OCI-LY7 (cell line): ENCODE measurements around the gene ARFGEF2. TPM values are rescaled to one million over a fixed set of nuclear protein-coding genes. Genes with fewer than 3 reads are reported as not detected.
A peak's percentile ranks its signal among the peaks of the same experiment; 100 is the strongest.

Experiments
- BruUV-seq: library from RNA; stranded (reverse); fragments of 400-500 nt; replicated peaks from 2 replicates; lab custom pipeline; 2021; lab: Mats Ljungman, UMichigan
- CTCF ChIA-PET: fragments of 300-600 bp; sonication (Branson Sonifier 250); formaldehyde crosslinking; loops from one replicate; lab custom pipeline; 2022; ENCODE audit warnings: antibody characterized with exemption; ENCODE audit not compliant: unreplicated experiment; lab: Charles Lee
- POLR2A ChIA-PET: fragments of 300-600 bp; sonication (Branson Sonifier 250); formaldehyde crosslinking; loops from one replicate; lab custom pipeline; 2022; ENCODE audit warnings: antibody characterized with exemption; lab: Charles Lee
- DNase-seq: peaks from one replicate; pipeline ENCODE4 v3.0.0-alpha.2; 2015; ENCODE audit warnings: low spot score
- H2AFZ ChIP-seq: fragments of 200-600 bp; sonication (generic), shearing (Covaris generic); 2 replicates; pipeline ENCODE4 v1.6.1; 2014; ENCODE audit warnings: mild to moderate bottlenecking, antibody characterized with exemption, low read length, moderate library complexity
- H3K27ac ChIP-seq: fragments of 200-600 bp; sonication (generic); 2 replicates; pipeline ENCODE4 v1.5.1; 2014; ENCODE audit warnings: mixed run types, low read depth, mild to moderate bottlenecking, moderate library complexity, low read length, inconsistent platforms; ENCODE audit not compliant: poor library complexity, severe bottlenecking
- H3K36me3 ChIP-seq: fragments of 200-600 bp; sonication (generic); 2 replicates; pipeline ENCODE4 v1.6.1; 2014; ENCODE audit warnings: mild to moderate bottlenecking, antibody characterized with exemption, low read length, moderate library complexity, mixed read lengths; ENCODE audit not compliant: insufficient read depth
- H3K4me1 ChIP-seq: fragments of 200-600 bp; sonication (generic); 2 replicates; pipeline ENCODE4 v1.5.1; 2014; ENCODE audit warnings: mild to moderate bottlenecking, low read length; ENCODE audit not compliant: insufficient read depth, poor library complexity, severe bottlenecking
- H3K4me2 ChIP-seq: fragments of 200-600 bp; sonication (generic); 2 replicates; pipeline ENCODE4 v1.6.1; 2014; ENCODE audit warnings: mild to moderate bottlenecking, low read length
- H3K4me3 ChIP-seq: fragments of 200-600 bp; sonication (generic); 2 replicates; pipeline ENCODE4 v1.5.1; 2014; ENCODE audit warnings: mild to moderate bottlenecking, low read depth, low read length; ENCODE audit not compliant: poor library complexity, severe bottlenecking
- H3K79me2 ChIP-seq: fragments of 200-600 bp; sonication (generic); 2 replicates; pipeline ENCODE4 v1.6.1; 2016; ENCODE audit warnings: low read depth, mild to moderate bottlenecking, low read length, moderate library complexity, mixed read lengths; ENCODE audit not compliant: insufficient read depth
- H3K9me2 ChIP-seq: fragments of 200-600 bp; sonication (generic); 2 replicates; pipeline ENCODE4 v1.6.1; 2016; ENCODE audit warnings: mild to moderate bottlenecking, low read length, mixed read lengths; ENCODE audit not compliant: insufficient read depth
- H3K9me3 ChIP-seq: fragments of 200-600 bp; sonication (generic); 2 replicates; pipeline ENCODE4 v1.6.1; 2014; ENCODE audit warnings: mild to moderate bottlenecking, mixed run types, low read length, mixed read lengths
- H4K20me1 ChIP-seq: fragments of 200-600 bp; sonication (generic); 2 replicates; pipeline ENCODE4 v1.6.1; 2014; ENCODE audit warnings: mild to moderate bottlenecking, antibody characterized with exemption, low read length, moderate library complexity, mixed read lengths; ENCODE audit not compliant: insufficient read depth
- EZH2phosphoT487 ChIP-seq: fragments of 200-600 bp; sonication (generic); IDR thresholded peaks from 2 replicates; pipeline ENCODE4 v1.6.1; 2018; ENCODE audit warnings: low read depth, borderline replicate concordance, mild to moderate bottlenecking, mixed run types, antibody characterized with exemption, low read length, moderate library complexity, mixed read lengths
- intact Hi-C: fragments of 100-400 bp; cut with micrococcal nuclease; formaldehyde crosslinking; loops from one replicate; pipeline ENCODE4 v1.10.0; 2022; ENCODE audit not compliant: unreplicated experiment
- total RNA-seq, 2 experiments: library from RNA; depleted of rRNA in 1 of 2; stranded (reverse); fragments of >200 nt in 1 of 2; shearing (Covaris generic) in 1 of 2; gene quantifications; 2 replicates each; pipeline ENCODE4 v1.2.3, GENCODE V29; 2014 to 2022
- TF ChIP-seq, protein P1 (sequence below): fragments of 200-600 bp; sonication (generic); conservative IDR thresholded peaks from 2 replicates; pipeline ENCODE4 v1.5.1; 2014; ENCODE audit warnings: mild to moderate bottlenecking, antibody characterized with exemption, low read length, moderate library complexity, mixed read lengths

Gene ARFGEF2
- total RNA-seq, 2 experiments from 2014 or later: 23.4 to 42.1 TPM

DNA sequence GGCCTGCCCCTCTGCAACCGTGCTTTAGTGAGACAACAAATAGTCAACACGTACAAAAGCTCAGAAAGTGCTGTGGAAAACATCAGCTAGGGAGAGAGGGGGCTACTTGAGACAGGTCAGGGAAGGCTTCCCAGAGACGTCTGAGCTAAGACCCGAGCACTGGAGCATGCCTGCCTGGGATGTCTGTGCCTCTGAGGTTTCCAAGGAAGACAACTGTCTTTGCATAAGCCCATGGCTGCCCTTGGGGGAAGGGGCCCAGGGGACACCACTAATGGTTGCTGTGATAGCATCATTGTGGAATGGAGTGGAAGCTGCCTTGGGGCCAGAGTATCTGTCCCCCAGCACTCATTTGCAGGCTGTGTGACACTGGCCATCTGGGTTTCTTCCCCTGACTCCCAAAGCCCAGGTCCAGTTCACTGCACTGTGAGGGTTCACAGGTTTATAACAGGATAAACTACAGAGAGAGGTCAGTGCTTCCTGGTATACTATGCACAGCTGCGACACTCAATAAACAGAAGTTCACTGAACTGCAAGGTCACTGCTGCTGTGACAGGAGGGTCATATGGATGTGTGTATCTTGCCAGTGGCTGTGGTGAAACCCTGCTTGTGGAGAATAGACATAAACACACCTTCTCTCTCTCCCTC lies 1.5 kb upstream of the ARFGEF2 start:
- intact Hi-C loops: loop anchor here (5.0 kb wide), 1 partner anchor 98 kb away; no protein-coding TSS in a partner anchor
- POLR2A ChIA-PET: no interaction called here
- peak overlapping the region; percentile 96 for H3K4me2 ChIP-seq
- H4K20me1 ChIP-seq: peaks cover 8% of the 10 kb centered on the region
- TF ChIP-seq, protein P1, sequence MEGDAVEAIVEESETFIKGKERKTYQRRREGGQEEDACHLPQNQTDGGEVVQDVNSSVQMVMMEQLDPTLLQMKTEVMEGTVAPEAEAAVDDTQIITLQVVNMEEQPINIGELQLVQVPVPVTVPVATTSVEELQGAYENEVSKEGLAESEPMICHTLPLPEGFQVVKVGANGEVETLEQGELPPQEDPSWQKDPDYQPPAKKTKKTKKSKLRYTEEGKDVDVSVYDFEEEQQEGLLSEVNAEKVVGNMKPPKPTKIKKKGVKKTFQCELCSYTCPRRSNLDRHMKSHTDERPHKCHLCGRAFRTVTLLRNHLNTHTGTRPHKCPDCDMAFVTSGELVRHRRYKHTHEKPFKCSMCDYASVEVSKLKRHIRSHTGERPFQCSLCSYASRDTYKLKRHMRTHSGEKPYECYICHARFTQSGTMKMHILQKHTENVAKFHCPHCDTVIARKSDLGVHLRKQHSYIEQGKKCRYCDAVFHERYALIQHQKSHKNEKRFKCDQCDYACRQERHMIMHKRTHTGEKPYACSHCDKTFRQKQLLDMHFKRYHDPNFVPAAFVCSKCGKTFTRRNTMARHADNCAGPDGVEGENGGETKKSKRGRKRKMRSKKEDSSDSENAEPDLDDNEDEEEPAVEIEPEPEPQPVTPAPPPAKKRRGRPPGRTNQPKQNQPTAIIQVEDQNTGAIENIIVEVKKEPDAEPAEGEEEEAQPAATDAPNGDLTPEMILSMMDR: no peak
- no peak for TF ChIP-seq EZH2phosphoT487
- H3K27ac ChIP-seq: no peak overlapping the region
- H3K4me1 ChIP-seq: peaks cover 35% of the 10 kb centered on the region
- H3K9me2 ChIP-seq: no peaks in the 10 kb centered on the region
- H2AFZ ChIP-seq: no peak overlapping the region
- BruUV-seq: no TSS peak
- H3K9me3 ChIP-seq: no peaks in the 10 kb centered on the region
- no peaks in the 10 kb centered on the region for H3K36me3 ChIP-seq
- H3K79me2 ChIP-seq: peaks cover 31% of the 10 kb centered on the region
- DNase-seq: peak; percentile 31
- H3K4me3 ChIP-seq: peak overlapping the region; percentile 91
- CTCF ChIA-PET: no interaction called here

DNA sequence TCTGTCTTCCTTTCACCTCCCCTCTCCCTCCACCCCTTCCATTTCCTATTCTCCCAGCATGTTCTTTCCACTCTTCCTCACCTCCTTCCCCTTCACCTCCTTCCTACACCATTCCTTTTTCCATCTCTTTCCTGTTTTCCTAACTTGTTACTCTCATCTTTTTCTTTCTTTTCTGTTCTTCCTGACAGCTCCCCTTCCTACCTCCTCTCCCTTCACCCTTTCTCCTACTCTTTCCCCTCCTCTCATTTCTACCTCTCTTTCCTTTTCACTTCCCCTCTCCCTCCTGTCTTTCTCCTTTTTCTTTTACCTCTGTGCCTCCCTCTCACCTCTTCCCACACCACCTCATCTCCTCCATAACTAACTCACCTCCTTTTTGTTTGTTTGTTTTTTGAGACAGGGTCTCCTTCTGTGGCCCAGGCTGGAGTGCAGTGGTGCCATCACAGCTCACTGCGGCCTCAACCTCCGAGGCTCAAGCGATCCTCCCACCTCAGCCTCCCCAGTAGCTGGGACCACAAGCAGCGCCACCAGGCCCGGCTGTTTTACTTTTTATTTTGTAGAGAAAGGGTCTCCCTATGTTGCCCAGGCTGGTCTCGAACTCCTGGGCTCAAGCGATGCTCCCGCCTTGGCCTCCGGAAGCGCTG lies 864 bp upstream of the ARFGEF2 start:
- Histone ChIP-seq H3K9me3 (no peaks in the 10 kb centered on the region), H3K4me2 (peak overlapping the region; percentile 96), H2AFZ (peak overlapping the region; percentile 70; the same call in 1 of the 2 replicates), H3K4me3 (peak overlapping the region; percentile 91), H3K4me1 (peaks cover 41% of the 10 kb centered on the region), H4K20me1 (peaks cover 13% of the 10 kb centered on the region), H3K79me2 (peaks cover 38% of the 10 kb centered on the region), H3K9me2 (no peaks in the 10 kb centered on the region), H3K27ac (peak overlapping the region; percentile 78), H3K36me3 (peaks cover 1% of the 10 kb centered on the region; the same call in 1 of the 2 replicates)
- CTCF ChIA-PET: no interaction called here
- DNase-seq: no peak
- TF ChIP-seq, protein P1: peak; percentile 0; the same call in 1 of the 2 replicates
- TF ChIP-seq EZH2phosphoT487: no peak
- intact Hi-C loops: loop anchor here (5.0 kb wide), 1 partner anchor 98 kb away; no protein-coding TSS in a partner anchor
- POLR2A ChIA-PET: no interaction called here
- BruUV-seq: no TSS peak
